Endothelial cell of umbilical vein (primary cell): ENCODE data around the gene RAB6B. TPM values are rescaled to one million over a fixed set of nuclear protein-coding genes. Genes with fewer than 3 reads are reported as not detected.

Experiments
- BruUV-seq: library from RNA; stranded (reverse); fragments of 400-500 nt; replicated peaks from 2 replicates; lab custom pipeline; 2021; lab: Mats Ljungman, UMichigan
- CTCF ChIA-PET: fragments of 300-600, 350-600 bp; sonication (Branson Sonifier 250); formaldehyde crosslinking; loops from one replicate; lab custom pipeline; 2021; ENCODE audit warnings: antibody characterized with exemption, inconsistent platforms; lab: Charles Lee
- POLR2A ChIA-PET: fragments of 300-600, 350-600 bp; sonication (Branson Sonifier 250); formaldehyde crosslinking; loops from one replicate; lab custom pipeline; 2021; ENCODE audit warnings: antibody characterized with exemption, inconsistent platforms; lab: Charles Lee
- DNase-seq: peaks from one replicate; pipeline ENCODE4 v3.0.0-alpha.2; 2011; ENCODE audit warnings: low read depth, low spot score
- FAIRE-seq: peaks from 2 replicates; lab custom pipeline; 2011; peaks lifted over from hg19 to GRCh38; lab: Jason Lieb, UNC
- H2AFZ ChIP-seq: 2 replicates; pipeline ENCODE4 v1.6.0; 2012; ENCODE audit warnings: low read depth, low read length, control low read depth, inconsistent platforms
- H3K27ac ChIP-seq: 2 replicates; pipeline ENCODE4 v1.5.1; 2011; ENCODE audit warnings: low read depth, mild to moderate bottlenecking, control low read depth, low read length, moderate library complexity; ENCODE audit not compliant: insufficient read depth
- H3K27me3 ChIP-seq, 2 experiments: 2 replicates each; pipeline versions ENCODE4 v1.6.0 to v1.6.1; 2011; ENCODE audit warnings: low read length in 2 of 2, mixed read lengths in 1 of 2; ENCODE audit not compliant: control insufficient read depth in 2 of 2, insufficient read depth in 2 of 2
- H3K36me3 ChIP-seq, 2 experiments: 2 replicates in 1 of 2; 3 replicates in 1 of 2; pipeline ENCODE4 v1.5.1; 2011; ENCODE audit warnings: low read length in 2 of 2, mild to moderate bottlenecking in 1 of 2, moderate library complexity in 1 of 2; ENCODE audit not compliant: control insufficient read depth in 2 of 2, insufficient read depth in 2 of 2; ENCODE audit errors: extremely low read depth in 1 of 2
- H3K4me1 ChIP-seq: 3 replicates; pipeline ENCODE4 v1.5.1; 2011; ENCODE audit warnings: mild to moderate bottlenecking, low read length; ENCODE audit not compliant: control insufficient read depth, insufficient read depth; ENCODE audit errors: extremely low read depth
- H3K4me2 ChIP-seq: 2 replicates; pipeline ENCODE4 v1.6.1; 2011; ENCODE audit warnings: low read length, control low read depth, mixed read lengths; ENCODE audit not compliant: insufficient read depth
- H3K4me3 ChIP-seq, 3 experiments: fragments of 200-600 bp in 1 of 3; sonication (generic), shearing (Covaris generic) in 1 of 3; replicated peaks in 1 of 3; 2 replicates each; pipeline ENCODE4 v1.5.1; 2011 to 2016; ENCODE audit warnings: control low read depth in 3 of 3, low read length in 3 of 3, mild to moderate bottlenecking in 2 of 3, inconsistent platforms in 1 of 3, low read depth in 1 of 3, moderate library complexity in 1 of 3; ENCODE audit not compliant: insufficient read depth in 1 of 3
- H3K79me2 ChIP-seq: 2 replicates; pipeline ENCODE4 v1.6.0; 2012; ENCODE audit warnings: low read length, inconsistent platforms; ENCODE audit not compliant: control insufficient read depth, insufficient read depth
- H3K9ac ChIP-seq: replicated peaks from 2 replicates; pipeline ENCODE3; 2011; ENCODE audit warnings: low read length, control low read depth; ENCODE audit not compliant: insufficient read depth; ENCODE audit errors: extremely low read depth
- H3K9me1 ChIP-seq: replicated peaks from 3 replicates; pipeline ENCODE4 v1.6.0; 2011; ENCODE audit warnings: mild to moderate bottlenecking, low read length; ENCODE audit not compliant: control insufficient read depth, insufficient read depth; ENCODE audit errors: extremely low read depth
- H3K9me3 ChIP-seq: replicated peaks from 2 replicates; pipeline ENCODE4 v1.5.1; 2012; ENCODE audit warnings: low read length, inconsistent platforms; ENCODE audit not compliant: control insufficient read depth, insufficient read depth
- H4K20me1 ChIP-seq: replicated peaks from 2 replicates; pipeline ENCODE3; 2011; ENCODE audit warnings: mild to moderate bottlenecking, low read length; ENCODE audit not compliant: control insufficient read depth, insufficient read depth; ENCODE audit errors: extremely low read depth
- EZH2 ChIP-seq: IDR thresholded peaks from 2 replicates; pipeline ENCODE4 v1.6.1; 2012; ENCODE audit warnings: borderline replicate concordance, low read depth, mild to moderate bottlenecking, moderate library complexity, low read length, inconsistent platforms; ENCODE audit not compliant: severe bottlenecking
- FOS ChIP-seq: IDR thresholded peaks from 2 replicates; pipeline ENCODE4 v1.6.1; 2011; ENCODE audit warnings: mild to moderate bottlenecking, low read length, moderate library complexity, borderline replicate concordance; ENCODE audit not compliant: insufficient read depth
- GATA2 ChIP-seq: IDR thresholded peaks from 2 replicates; pipeline ENCODE4 v1.7.0; 2011; ENCODE audit warnings: low read depth, mild to moderate bottlenecking, moderate library complexity, mixed read lengths, low read length; ENCODE audit not compliant: insufficient read length, insufficient read depth
- JUN ChIP-seq: IDR thresholded peaks from 2 replicates; pipeline ENCODE4 v1.6.1; 2011; ENCODE audit warnings: borderline replicate concordance, low read depth; ENCODE audit not compliant: insufficient read length, insufficient read depth
- MYC ChIP-seq: IDR thresholded peaks from one replicate; pipeline ENCODE4 v1.6.1; 2011; ENCODE audit warnings: mild to moderate bottlenecking, low read depth, low read length
- POLR2A ChIP-seq: IDR thresholded peaks from 2 replicates; pipeline ENCODE4 v1.6.1; 2012; ENCODE audit warnings: low read depth, mild to moderate bottlenecking, control low read depth, low read length
- POLR2AphosphoS5 ChIP-seq: IDR thresholded peaks from 2 replicates; pipeline ENCODE4 v1.6.1; 2012; ENCODE audit warnings: low read depth, mild to moderate bottlenecking, control low read depth, low read length, moderate library complexity; ENCODE audit not compliant: insufficient read depth
- dilution Hi-C: fragments of 300-500 bp; cut with MboI; formaldehyde crosslinking; loops from one replicate; pipeline ENCODE4 v1.15.0; 2019; ENCODE audit warnings: low sequenced_read_pairs; ENCODE audit not compliant: extremely low pct_ligation_motif_present
- intact Hi-C: fragments of 100-400 bp; cut with micrococcal nuclease; formaldehyde crosslinking; loops from one replicate; pipeline ENCODE4 v1.10.0; 2022
- polyA plus RNA-seq, 4 experiments: library from polyadenylated mRNA; depleted of rRNA in 3 of 4; stranded (reverse) in 3 of 4; unstranded in 1 of 4; fragments of >200 nt; gene quantifications; 2 replicates each; pipeline versions ENCODE4 v1.2.1 to v1.2.3, GENCODE V29; 2011 to 2012; ENCODE audit warnings: missing spikeins in 1 of 4
- total RNA-seq: library from RNA; stranded (reverse); gene quantifications from 2 replicates; pipeline ENCODE4 v1.2.3, GENCODE V29; 2021
- TF ChIP-seq, protein P1 (sequence below): IDR thresholded peaks from 2 replicates; pipeline ENCODE4 v1.6.1; 2011; ENCODE audit not compliant: insufficient read depth, insufficient read length
- TF ChIP-seq, protein P2 (sequence below), 2 donors: IDR thresholded peaks; 1 replicate in 1 of 2; 2 replicates in 1 of 2; pipeline ENCODE4 v1.5.1; 2011; ENCODE audit warnings: low read length in 2 of 2, mild to moderate bottlenecking in 2 of 2, moderate library complexity in 2 of 2, control low read depth in 1 of 2, inconsistent platforms in 1 of 2, low read depth in 1 of 2; ENCODE audit not compliant: insufficient read depth in 1 of 2; ENCODE audit errors: extremely low read depth in 1 of 2

RAB6B gene
- total and polyA plus RNA-seq, 2 donors (not counting 3 experiments of a cell fraction or from before 2014, with no cell fraction given), result 1.7 to 6.7 TPM

DNA sequence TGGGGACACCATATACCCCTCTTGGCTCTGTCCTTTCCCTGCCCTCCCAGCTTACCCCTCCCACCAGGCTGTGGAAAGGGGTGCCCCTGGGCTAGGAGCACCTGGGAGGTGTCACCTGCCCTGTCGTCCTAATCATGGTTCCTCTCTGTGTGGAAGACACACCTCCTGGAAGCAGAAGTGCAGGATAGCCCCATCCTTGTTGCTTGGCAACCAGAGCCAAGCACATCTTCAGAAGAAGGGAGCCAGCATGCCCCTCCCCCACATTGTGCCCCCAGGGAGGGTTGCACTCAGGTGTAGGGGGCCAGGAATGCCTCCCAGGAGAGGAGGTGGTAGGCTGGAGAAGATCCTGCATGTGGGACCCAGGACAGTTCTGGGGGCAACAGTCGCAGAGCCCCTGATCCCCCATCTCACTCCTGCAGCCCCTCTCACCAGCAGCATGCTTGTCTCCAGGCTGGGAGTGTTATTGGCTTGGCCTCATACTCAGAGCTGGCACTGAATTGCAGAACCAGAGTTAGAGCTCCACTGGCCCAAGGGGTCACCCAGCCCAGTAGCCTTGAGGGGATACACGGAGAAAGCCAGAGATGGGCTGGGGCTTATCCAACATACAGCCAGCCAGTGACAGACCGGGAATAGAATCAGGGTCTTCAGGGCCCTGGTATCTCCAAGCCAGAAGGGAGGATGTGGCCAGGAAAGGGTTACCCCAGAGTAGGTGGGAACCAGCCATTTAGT, 8.4 kb downstream of the RAB6B start:
- CTCF ChIA-PET, result interaction anchor here (1.2 to 1.3 kb wide), 3 partner anchors 8 to 325 kb away, joined by 3 read pairs; no protein-coding TSS in a partner anchor
- Histone ChIP-seq H3K4me2 (no peak overlapping the region), H3K9me3 (no peaks in the 10 kb centered on the region), H4K20me1 (no peaks in the 10 kb centered on the region), H3K4me3 (no peak overlapping the region), H3K36me3 (no peaks in the 10 kb centered on the region), H3K9ac (no peak overlapping the region), H3K9me1 (no peaks in the 10 kb centered on the region), H3K79me2 (no peaks in the 10 kb centered on the region), H2AFZ (no peak overlapping the region), H3K27me3 (peaks cover 0 to 4% of the 10 kb centered on the region in 2 experiments), H3K4me1 (no peaks in the 10 kb centered on the region), H3K27ac (no peak overlapping the region)
- no peak for FAIRE-seq
- POLR2A ChIA-PET, result no interaction called here
- no TSS peak for BruUV-seq
- dilution Hi-C loops, result no loop called here
- no peak for DNase-seq
- TF ChIP-seq, protein P1, sequence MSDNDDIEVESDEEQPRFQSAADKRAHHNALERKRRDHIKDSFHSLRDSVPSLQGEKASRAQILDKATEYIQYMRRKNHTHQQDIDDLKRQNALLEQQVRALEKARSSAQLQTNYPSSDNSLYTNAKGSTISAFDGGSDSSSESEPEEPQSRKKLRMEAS, result no peak
- TF ChIP-seq FOS, result no peak
- no peak for TF ChIP-seq MYC
- no peak for TF ChIP-seq JUN
- TF ChIP-seq POLR2AphosphoS5, result no peak
- no peak for TF ChIP-seq EZH2
- TF ChIP-seq, protein P2, sequence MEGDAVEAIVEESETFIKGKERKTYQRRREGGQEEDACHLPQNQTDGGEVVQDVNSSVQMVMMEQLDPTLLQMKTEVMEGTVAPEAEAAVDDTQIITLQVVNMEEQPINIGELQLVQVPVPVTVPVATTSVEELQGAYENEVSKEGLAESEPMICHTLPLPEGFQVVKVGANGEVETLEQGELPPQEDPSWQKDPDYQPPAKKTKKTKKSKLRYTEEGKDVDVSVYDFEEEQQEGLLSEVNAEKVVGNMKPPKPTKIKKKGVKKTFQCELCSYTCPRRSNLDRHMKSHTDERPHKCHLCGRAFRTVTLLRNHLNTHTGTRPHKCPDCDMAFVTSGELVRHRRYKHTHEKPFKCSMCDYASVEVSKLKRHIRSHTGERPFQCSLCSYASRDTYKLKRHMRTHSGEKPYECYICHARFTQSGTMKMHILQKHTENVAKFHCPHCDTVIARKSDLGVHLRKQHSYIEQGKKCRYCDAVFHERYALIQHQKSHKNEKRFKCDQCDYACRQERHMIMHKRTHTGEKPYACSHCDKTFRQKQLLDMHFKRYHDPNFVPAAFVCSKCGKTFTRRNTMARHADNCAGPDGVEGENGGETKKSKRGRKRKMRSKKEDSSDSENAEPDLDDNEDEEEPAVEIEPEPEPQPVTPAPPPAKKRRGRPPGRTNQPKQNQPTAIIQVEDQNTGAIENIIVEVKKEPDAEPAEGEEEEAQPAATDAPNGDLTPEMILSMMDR (IDR thresholded peaks at IDR 0.05; ENCODE audit: extremely low read depth in 1 of 2, insufficient read depth in 1 of 2, low read depth in 1 of 2, low read length in 2 of 2), result no peak
- no peak for TF ChIP-seq GATA2
- TF ChIP-seq POLR2A, result no peak
- intact Hi-C loops, result no loop called here
